DMS153 treated with DMSO at 0.1 percent for 48 hours (cell line): ENCODE results near the gene CAPNS2.
A peak's percentile ranks its signal among the peaks of the same experiment; 100 is the strongest.

Experiments used
- DNase-seq: peaks from one replicate; lab custom pipeline; 2025; ENCODE audit not compliant: unreplicated experiment; lab: John Stamatoyannopoulos, UW

The CAPNS2 gene

GRCh38 chr16:55566432-55567175 is at the start of gene CAPNS2:
Gene CAPNS2 (plus strand): TSS chr16:55566684. CDS start chr16:55566757, 73 bp downstream.
- no peak for DNase-seq

- no peak for DNase-seq
Observed at GRCh38 chr16:55521792-55522191, 44.7 kb upstream of the CAPNS2 start.

- DNase-seq, result no peak
Observed at GRCh38 chr16:55526441-55526840, 40.0 kb upstream of the CAPNS2 start.

- DNase-seq, result no peak
Observed at GRCh38 chr16:55527885-55528284, 38.6 kb upstream of the CAPNS2 start.

GRCh38 chr16:55529018-55529417 is 37.5 kb upstream of the CAPNS2 start:
- DNase-seq, result no peak

GRCh38 chr16:55530316-55530856 is 36.1 kb upstream of the CAPNS2 start:
- no peak for DNase-seq

- DNase-seq, result no peak
Observed at GRCh38 chr16:55532227-55532626, 34.3 kb upstream of the CAPNS2 start.

- no peak for DNase-seq
Observed at GRCh38 chr16:55534756-55535155, 31.7 kb upstream of the CAPNS2 start.

- no peak for DNase-seq
Observed at GRCh38 chr16:55539049-55539448, 27.4 kb upstream of the CAPNS2 start.

GRCh38 chr16:55539488-55539887 is 27.0 kb upstream of the CAPNS2 start:
- no peak for DNase-seq

GRCh38 chr16:55540221-55540620 is 26.3 kb upstream of the CAPNS2 start:
- no peak for DNase-seq

- DNase-seq, result no peak
Observed at GRCh38 chr16:55542459-55543082, 23.9 kb upstream of the CAPNS2 start.

- peak; percentile 19 for DNase-seq
Observed at GRCh38 chr16:55543472-55543871, 23.0 kb upstream of the CAPNS2 start.

- no peak for DNase-seq
Observed at GRCh38 chr16:55552621-55553020, 13.9 kb upstream of the CAPNS2 start.

GRCh38 chr16:55555436-55555835 is 11.0 kb upstream of the CAPNS2 start:
- DNase-seq, result no peak

GRCh38 chr16:55557186-55557585 is 9.3 kb upstream of the CAPNS2 start:
- no peak for DNase-seq

GRCh38 chr16:55559233-55559632 is 7.3 kb upstream of the CAPNS2 start:
- DNase-seq, result no peak

- DNase-seq, result no peak
Observed at GRCh38 chr16:55559933-55560516, 6.5 kb upstream of the CAPNS2 start.

- DNase-seq, result no peak
Observed at GRCh38 chr16:55561319-55561848, 5.1 kb upstream of the CAPNS2 start.

- DNase-seq, result no peak
Observed at GRCh38 chr16:55562936-55563335, 3.5 kb upstream of the CAPNS2 start.

- no peak for DNase-seq
Observed at GRCh38 chr16:55563797-55564196, 2.7 kb upstream of the CAPNS2 start.

GRCh38 chr16:55565086-55565485 is 1.4 kb upstream of the CAPNS2 start:
- no peak for DNase-seq
